Activated CD4-positive, alpha-beta T cell treated with anti-CD3 and anti-CD28 coated beads, Interleukin-2, amount 10 ng/mL, durations not matched to agents 24 days and 14 days (primary cell): ENCODE results near the gene PRRC2A. TPM values are rescaled to one million over a fixed set of nuclear protein-coding genes. Genes with fewer than 3 reads are reported as not detected.

ENCODE experiments used
- DNase-seq: peaks from one replicate; pipeline ENCODE4 v3.0.0; 2022
- H3K27ac Mint-ChIP-seq: one replicate; pipeline ENCODE4 v1.8.0; 2022; ENCODE audit warnings: mild to moderate bottlenecking, mixed read lengths
- H3K27me3 Mint-ChIP-seq: one replicate; pipeline ENCODE4 v1.8.0; 2022; ENCODE audit warnings: mixed read lengths
- H3K36me3 Mint-ChIP-seq: one replicate; pipeline ENCODE4 v1.8.0; 2022; ENCODE audit warnings: low read depth, mild to moderate bottlenecking, mixed read lengths
- H3K4me1 Mint-ChIP-seq: one replicate; pipeline ENCODE4 v1.8.0; 2021; ENCODE audit warnings: mixed read lengths
- H3K4me3 Mint-ChIP-seq: one replicate; pipeline ENCODE4 v1.8.0; 2022; ENCODE audit warnings: mild to moderate bottlenecking, moderate library complexity, mixed read lengths
- H3K9me3 Mint-ChIP-seq: one replicate; pipeline ENCODE4 v1.8.0; 2021; ENCODE audit warnings: mixed read lengths
- intact Hi-C: fragments of 100-400 bp; cut with micrococcal nuclease; formaldehyde crosslinking; loops from one replicate; pipeline ENCODE4 v1.15.1; 2023
- total RNA-seq: library from RNA; stranded (reverse); gene quantifications from 2 replicates; pipeline ENCODE4 v1.2.3, GENCODE V29; 2022

Gene PRRC2A
- total RNA-seq, 1 donor from 2014 or later, result 290 TPM

DNA sequence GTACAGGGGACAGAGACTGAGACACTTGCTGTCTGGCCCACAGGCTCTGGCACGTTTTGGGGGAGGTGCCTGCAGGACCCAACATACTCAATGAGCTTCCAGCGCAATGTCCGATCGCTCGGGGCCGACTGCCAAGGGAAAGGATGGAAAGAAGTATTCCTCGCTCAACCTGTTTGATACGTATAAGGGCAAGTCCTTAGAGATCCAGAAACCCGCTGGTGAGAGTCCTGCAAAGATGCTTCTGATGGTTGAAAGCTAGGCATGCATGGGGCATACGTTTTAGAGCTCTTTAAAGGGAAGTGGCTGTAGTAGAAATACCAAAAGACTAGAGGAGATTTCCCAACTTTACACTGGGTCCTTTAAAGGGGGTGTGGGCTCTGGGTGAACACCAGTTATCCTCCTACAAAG, 2.2 kb downstream of the PRRC2A start:
- Mint-ChIP-seq H3K9me3 (no peaks in the 10 kb centered on the region), H3K4me3 (peak overlapping the region; percentile 90), H3K27me3 (no peaks in the 10 kb centered on the region), H3K27ac (peak overlapping the region; percentile 87), H3K4me1 (peaks cover 35% of the 10 kb centered on the region), H3K36me3 (peaks cover 68% of the 10 kb centered on the region)
- DNase-seq, result no peak
- intact Hi-C loops, result no loop called here

DNA sequence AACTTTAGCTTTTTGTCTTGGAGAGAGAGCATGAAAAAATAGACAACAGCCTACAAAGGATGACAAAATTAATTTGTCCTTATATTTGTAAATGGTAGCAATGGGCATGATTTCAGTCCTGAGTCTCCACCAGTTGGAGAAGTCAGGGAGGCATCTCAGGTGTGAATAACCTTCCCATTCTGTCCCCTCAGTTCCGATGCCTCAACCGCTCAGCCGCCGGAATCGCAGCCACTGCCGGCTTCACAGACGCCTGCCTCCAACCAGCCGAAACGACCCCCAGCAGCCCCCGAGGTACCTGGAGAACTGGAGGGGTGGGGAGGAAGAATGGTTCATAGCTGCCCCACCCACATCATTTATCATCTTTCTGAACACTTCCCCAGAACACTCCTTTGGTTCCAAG, 3.6 kb downstream of the PRRC2A start:
- Mint-ChIP-seq H3K36me3 (peaks cover 75% of the 10 kb centered on the region), H3K4me1 (peaks cover 33% of the 10 kb centered on the region), H3K4me3 (no peak overlapping the region), H3K9me3 (no peaks in the 10 kb centered on the region), H3K27me3 (no peaks in the 10 kb centered on the region), H3K27ac (no peak overlapping the region)
- no peak for DNase-seq
- intact Hi-C loops, result no loop called here

DNA sequence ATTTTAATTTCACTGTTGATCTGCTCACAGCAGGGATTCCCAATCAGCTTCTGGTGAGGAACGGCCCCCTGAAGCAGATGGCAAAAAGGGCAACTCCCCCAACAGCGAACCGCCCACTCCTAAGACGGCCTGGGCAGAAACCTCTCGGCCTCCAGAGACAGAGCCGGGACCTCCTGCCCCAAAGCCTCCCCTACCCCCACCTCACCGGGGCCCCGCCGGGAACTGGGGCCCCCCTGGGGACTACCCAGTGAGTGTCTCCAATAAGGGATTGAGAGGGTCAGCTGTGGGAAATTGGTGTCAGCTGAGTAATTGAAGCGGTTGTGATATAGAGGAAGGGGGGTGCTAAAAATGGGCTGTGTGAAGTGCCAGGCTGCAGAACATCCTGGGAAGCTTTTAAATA, 6.4 kb downstream of the PRRC2A start:
- intact Hi-C loops, result no loop called here
- Mint-ChIP-seq H3K27ac (no peak overlapping the region), H3K4me3 (no peak overlapping the region), H3K27me3 (no peaks in the 10 kb centered on the region), H3K9me3 (no peaks in the 10 kb centered on the region), H3K36me3 (peaks cover 87% of the 10 kb centered on the region), H3K4me1 (peaks cover 26% of the 10 kb centered on the region)
- DNase-seq, result no peak

DNA sequence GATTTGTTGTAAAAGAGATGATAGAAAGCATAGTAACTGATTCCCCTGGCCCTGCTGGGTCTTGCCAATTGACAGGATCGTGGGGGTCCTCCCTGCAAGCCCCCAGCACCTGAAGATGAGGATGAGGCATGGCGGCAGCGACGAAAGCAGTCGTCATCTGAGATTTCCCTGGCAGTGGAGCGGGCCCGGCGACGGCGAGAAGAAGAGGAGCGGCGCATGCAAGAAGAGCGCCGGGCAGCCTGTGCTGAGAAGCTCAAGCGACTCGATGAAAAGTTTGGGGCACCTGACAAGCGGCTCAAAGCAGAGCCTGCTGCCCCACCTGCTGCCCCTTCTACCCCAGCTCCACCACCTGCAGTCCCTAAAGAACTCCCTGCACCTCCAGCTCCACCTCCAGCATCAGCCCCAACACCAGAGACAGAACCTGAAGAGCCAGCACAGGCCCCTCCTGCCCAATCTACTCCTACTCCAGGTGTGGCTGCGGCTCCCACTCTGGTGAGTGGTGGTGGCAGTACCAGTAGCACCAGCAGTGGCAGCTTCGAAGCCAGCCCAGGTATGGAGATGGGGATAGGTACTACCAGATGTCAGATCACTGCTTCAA, 7.3 kb downstream of the PRRC2A start:
- H3K9me3 Mint-ChIP-seq, result no peaks in the 10 kb centered on the region
- H3K36me3 Mint-ChIP-seq, result peaks cover 83% of the 10 kb centered on the region
- no peak overlapping the region for H3K4me3 Mint-ChIP-seq

DNA sequence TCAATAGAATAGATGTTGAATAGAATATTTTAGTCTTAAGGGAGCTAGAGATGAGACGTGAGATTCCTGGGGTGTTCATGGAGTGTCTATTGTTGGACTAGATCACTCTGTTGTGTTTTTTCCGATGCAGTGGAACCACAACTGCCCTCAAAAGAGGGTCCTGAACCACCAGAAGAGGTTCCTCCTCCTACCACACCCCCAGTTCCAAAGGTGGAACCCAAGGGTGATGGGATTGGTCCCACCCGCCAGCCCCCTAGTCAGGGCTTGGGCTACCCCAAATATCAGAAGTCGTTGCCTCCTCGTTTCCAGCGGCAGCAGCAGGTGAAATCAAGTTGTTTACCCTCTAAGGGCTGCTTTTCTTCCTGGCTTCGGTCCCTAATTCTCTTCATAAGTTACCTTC, 8.5 kb downstream of the PRRC2A start:
- Mint-ChIP-seq H3K27me3 (no peaks in the 10 kb centered on the region), H3K4me1 (peaks cover 14% of the 10 kb centered on the region), H3K36me3 (peaks cover 79% of the 10 kb centered on the region), H3K9me3 (no peaks in the 10 kb centered on the region), H3K27ac (no peak overlapping the region), H3K4me3 (no peak overlapping the region)
- intact Hi-C loops, result no loop called here
- no peak for DNase-seq

More for the DNA sequence above, 7.3 kb downstream of the PRRC2A start:
- Mint-ChIP-seq H3K4me1 (peaks cover 17% of the 10 kb centered on the region), H3K27ac (no peak overlapping the region), H3K27me3 (no peaks in the 10 kb centered on the region)
- no peak for DNase-seq
- intact Hi-C loops, result no loop called here

DNA sequence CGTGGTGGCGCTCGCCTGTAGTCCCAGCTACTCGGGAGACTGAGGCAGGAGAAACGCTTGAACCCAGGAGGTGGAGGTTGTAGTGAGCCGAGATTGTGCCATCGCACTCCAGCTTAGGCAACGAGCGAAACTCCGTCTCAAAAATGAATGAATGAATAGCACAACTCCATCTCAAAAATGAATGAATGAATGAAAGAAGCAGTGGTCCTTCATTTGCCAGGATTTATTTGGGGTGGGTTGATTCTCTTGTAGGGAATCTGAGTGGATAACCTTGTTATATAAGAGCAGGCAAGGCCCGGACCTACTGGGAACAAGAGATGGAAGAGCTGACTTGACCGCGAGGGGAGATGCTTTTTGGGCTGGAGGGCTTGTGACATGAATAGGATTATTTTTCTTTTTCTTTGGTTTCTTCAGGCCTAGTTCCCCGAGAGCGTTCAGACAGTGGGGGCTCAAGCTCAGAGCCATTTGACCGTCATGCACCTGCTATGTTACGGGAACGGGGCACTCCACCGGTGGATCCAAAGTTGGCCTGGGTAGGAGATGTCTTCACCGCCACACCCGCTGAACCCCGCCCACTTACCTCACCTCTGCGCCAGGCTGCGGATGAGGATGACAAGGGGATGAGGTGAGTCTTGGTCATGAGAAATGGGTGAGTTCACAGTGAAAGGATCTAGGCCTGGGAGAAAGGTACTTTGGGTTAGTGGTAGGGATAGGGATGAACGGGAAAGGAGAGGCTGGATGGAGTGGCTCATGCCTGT, 9.8 kb downstream of the PRRC2A start:
- peaks cover 15% of the 10 kb centered on the region for H3K4me1 Mint-ChIP-seq
- no peaks in the 10 kb centered on the region for H3K9me3 Mint-ChIP-seq
- H3K36me3 Mint-ChIP-seq, result peaks cover 78% of the 10 kb centered on the region
- H3K4me3 Mint-ChIP-seq, result no peak overlapping the region
- no peak for DNase-seq
- H3K27me3 Mint-ChIP-seq, result no peaks in the 10 kb centered on the region
- intact Hi-C loops, result no loop called here
- peak overlapping the region; percentile 60 for H3K27ac Mint-ChIP-seq

DNA sequence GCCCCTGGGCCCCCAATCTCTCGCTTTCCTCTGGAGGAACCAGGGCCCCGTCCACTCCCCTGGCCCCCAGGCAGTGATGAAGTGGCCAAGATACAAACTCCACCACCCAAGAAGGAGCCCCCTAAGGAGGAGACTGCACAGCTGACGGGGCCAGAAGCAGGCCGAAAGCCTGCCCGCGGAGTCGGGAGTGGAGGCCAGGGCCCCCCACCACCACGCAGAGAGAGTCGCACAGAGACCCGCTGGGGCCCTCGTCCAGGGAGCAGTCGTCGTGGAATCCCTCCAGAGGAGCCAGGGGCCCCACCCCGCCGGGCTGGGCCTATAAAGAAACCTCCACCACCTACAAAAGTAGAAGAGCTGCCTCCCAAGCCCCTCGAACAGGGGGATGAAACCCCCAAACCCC, 10.7 kb downstream of the PRRC2A start:
- peaks cover 13% of the 10 kb centered on the region for H3K4me1 Mint-ChIP-seq
- intact Hi-C loops, result no loop called here
- H3K27me3 Mint-ChIP-seq, result no peaks in the 10 kb centered on the region
- no peak overlapping the region for H3K27ac Mint-ChIP-seq
- no peak for DNase-seq
- peaks cover 78% of the 10 kb centered on the region for H3K36me3 Mint-ChIP-seq
- H3K9me3 Mint-ChIP-seq, result no peaks in the 10 kb centered on the region
- H3K4me3 Mint-ChIP-seq, result no peak overlapping the region

DNA sequence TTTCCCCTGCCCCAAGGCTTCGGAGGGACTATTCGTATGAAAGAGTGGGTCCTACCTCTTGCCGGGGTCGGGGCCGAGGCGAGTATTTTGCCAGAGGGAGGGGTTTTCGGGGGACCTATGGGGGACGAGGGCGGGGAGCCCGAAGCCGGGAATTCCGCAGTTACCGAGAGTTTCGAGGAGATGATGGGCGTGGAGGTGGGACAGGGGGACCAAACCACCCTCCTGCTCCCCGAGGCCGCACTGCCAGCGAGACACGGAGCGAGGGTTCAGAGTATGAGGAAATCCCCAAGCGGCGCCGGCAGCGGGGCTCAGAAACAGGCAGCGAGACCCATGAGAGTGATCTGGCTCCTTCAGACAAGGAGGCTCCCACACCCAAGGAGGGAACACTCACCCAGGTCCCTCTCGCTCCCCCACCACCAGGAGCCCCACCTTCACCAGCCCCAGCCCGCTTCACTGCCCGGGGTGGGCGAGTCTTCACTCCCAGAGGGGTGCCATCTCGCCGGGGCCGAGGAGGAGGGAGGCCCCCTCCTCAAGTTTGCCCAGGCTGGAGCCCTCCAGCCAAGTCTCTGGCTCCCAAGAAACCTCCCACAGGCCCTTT, 11.3 kb downstream of the PRRC2A start:
- Mint-ChIP-seq H3K4me3 (no peak overlapping the region), H3K36me3 (peaks cover 77% of the 10 kb centered on the region), H3K27ac (no peak overlapping the region), H3K9me3 (no peaks in the 10 kb centered on the region), H3K27me3 (no peaks in the 10 kb centered on the region), H3K4me1 (peaks cover 11% of the 10 kb centered on the region)
- intact Hi-C loops, result no loop called here
- DNase-seq, result no peak

DNA sequence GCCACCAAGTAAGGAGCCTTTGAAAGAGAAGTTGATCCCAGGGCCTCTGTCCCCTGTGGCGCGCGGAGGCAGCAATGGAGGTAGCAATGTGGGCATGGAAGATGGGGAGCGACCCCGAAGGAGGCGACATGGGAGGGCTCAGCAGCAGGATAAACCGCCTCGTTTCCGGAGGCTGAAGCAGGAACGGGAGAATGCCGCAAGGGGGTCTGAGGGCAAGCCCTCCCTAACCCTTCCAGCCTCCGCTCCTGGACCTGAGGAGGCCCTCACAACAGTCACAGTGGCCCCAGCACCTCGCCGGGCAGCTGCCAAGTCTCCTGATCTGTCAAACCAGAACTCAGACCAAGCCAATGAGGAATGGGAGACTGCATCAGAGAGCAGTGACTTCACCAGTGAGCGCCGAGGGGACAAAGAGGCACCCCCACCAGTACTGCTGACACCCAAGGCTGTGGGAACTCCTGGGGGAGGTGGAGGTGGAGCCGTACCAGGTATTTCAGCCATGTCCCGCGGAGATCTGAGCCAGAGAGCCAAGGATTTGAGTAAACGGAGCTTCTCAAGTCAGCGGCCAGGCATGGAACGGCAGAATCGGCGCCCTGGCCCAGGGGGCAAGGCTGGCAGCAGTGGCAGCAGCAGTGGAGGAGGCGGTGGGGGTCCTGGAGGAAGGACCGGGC, 11.9 kb downstream of the PRRC2A start:
- H3K36me3 Mint-ChIP-seq, result peaks cover 79% of the 10 kb centered on the region
- H3K27ac Mint-ChIP-seq, result no peak overlapping the region
- peaks cover 9% of the 10 kb centered on the region for H3K4me1 Mint-ChIP-seq

DNA sequence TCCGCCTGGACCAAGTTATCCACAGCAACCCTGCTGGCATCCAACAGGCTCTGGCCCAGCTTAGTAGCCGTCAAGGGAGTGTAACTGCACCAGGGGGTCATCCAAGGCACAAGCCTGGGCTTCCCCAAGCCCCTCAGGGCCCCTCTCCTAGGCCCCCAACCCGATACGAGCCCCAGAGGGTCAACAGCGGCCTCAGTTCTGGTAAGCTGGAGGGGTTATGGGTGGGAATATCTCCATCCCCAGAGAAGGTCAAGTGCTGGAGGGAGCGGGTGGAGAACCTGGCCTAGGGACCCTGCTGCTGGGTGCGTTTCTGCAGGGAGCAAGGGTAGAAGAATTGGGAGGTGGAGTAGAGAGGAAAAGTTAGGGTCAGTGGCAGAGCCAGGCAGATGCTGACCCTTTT, 12.9 kb downstream of the PRRC2A start:
- no peak for DNase-seq
- no peaks in the 10 kb centered on the region for H3K27me3 Mint-ChIP-seq
- H3K4me1 Mint-ChIP-seq, result peaks cover 6% of the 10 kb centered on the region
- peaks cover 76% of the 10 kb centered on the region for H3K36me3 Mint-ChIP-seq
- H3K27ac Mint-ChIP-seq, result no peak overlapping the region
- no peaks in the 10 kb centered on the region for H3K9me3 Mint-ChIP-seq
- H3K4me3 Mint-ChIP-seq, result no peak overlapping the region
- intact Hi-C loops, result no loop called here

More for the DNA sequence above, 11.9 kb downstream of the PRRC2A start:
- intact Hi-C loops, result no loop called here
- Mint-ChIP-seq H3K27me3 (no peaks in the 10 kb centered on the region), H3K9me3 (no peaks in the 10 kb centered on the region), H3K4me3 (no peak overlapping the region)
- DNase-seq, result no peak

DNA sequence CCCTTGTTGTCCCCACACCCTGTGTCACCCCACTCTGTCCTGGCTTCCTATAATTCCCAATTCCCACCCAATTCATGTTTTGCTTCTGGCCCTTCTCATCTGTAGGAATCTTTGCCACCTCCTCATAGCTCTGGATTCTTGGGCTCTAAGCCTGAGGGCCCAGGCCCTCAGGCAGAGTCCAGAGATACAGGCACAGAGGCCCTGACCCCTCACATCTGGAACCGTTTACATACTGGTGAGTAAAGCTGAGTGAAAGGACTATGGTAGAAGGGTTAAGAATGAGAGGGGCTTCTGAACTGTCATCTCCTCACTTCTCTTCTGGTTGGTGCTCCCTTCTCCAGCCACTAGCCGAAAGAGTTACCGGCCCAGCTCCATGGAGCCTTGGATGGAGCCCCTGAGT, 13.6 kb downstream of the PRRC2A start:
- Mint-ChIP-seq H3K27me3 (no peaks in the 10 kb centered on the region), H3K27ac (peak overlapping the region; percentile 68), H3K4me3 (no peak overlapping the region), H3K9me3 (no peaks in the 10 kb centered on the region), H3K4me1 (peaks cover 6% of the 10 kb centered on the region), H3K36me3 (peaks cover 76% of the 10 kb centered on the region)
- intact Hi-C loops, result no loop called here
- DNase-seq, result no peak

DNA sequence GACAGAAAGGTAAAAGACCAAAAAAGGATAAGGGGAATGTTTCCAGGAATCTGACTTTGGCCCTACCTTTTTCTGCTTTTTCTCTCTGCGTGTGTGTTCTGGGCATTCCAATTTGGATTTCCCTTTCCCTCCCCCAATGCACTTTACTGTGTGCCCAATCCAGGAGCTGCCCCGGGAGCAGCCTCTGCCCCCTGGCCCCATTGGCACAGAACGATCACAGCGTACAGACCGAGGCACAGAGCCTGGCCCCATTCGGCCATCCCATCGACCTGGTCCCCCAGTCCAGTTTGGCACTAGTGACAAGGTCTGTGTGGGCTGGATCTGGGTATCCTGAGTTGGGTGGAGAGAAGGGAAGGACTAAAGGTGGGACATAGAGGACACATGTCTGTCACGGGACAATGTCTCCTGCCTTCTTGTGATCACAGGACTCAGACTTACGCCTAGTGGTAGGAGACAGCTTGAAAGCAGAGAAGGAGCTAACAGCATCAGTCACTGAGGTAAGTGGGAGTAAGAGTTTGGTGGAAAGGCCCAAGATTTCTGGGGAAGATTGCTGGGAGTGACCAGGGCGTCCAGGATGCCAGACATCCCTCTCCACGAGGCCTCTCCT, 14.6 kb downstream of the PRRC2A start:
- intact Hi-C loops, result no loop called here
- no peak for DNase-seq
- Mint-ChIP-seq H3K9me3 (no peaks in the 10 kb centered on the region), H3K27ac (peak overlapping the region; percentile 9), H3K27me3 (no peaks in the 10 kb centered on the region), H3K36me3 (peaks cover 73% of the 10 kb centered on the region), H3K4me3 (no peak overlapping the region), H3K4me1 (peaks cover 10% of the 10 kb centered on the region)

DNA sequence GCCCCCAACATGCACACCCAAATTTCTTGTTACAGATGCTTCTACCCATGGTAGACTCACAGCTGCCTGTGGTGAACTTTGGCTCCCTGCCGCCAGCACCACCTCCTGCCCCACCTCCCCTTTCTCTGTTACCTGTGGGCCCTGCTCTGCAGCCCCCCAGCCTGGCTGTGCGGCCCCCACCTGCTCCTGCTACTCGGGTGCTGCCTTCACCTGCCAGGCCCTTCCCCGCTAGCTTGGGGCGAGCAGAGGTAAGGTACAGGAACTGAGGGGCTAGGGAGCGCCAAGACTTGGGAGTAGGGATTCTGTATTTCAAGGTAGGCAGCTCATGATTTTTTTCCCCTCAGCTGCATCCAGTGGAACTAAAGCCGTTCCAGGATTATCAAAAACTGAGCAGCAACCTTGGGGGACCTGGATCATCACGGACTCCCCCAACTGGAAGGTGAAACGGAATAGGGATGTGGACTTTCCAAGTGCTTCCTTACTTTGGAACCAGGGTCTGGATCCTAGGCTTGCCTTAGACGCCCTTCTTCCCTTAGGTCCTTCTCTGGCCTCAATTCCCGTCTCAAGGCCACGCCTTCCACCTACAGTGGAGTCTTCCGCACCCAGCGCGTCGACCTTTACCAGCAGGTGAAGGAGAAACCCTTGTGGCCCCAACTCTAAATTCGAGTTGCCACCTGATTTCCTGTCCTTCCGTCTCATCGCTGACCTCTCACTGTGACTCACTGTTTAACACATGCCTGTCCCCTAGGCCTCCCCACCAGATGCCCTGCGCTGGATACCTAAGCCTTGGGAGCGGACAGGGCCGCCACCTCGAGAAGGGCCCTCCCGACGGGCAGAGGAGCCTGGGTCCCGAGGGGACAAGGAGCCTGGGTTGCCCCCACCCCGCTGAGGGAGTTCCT, 16.4 kb downstream of the PRRC2A start:
- no peak overlapping the region for H3K4me3 Mint-ChIP-seq
- H3K27me3 Mint-ChIP-seq, result no peaks in the 10 kb centered on the region
- peaks cover 71% of the 10 kb centered on the region for H3K36me3 Mint-ChIP-seq
- intact Hi-C loops, result no loop called here
- peaks cover 11% of the 10 kb centered on the region for H3K4me1 Mint-ChIP-seq
- no peaks in the 10 kb centered on the region for H3K9me3 Mint-ChIP-seq
- H3K27ac Mint-ChIP-seq, result peak overlapping the region; percentile 12
- no peak for DNase-seq
